ENCODE measurements around the gene PLEKHH1.
A peak's percentile ranks its signal among the peaks of the same experiment; 100 is the strongest.
"Not testable (repeated sequence)": the region's sequence is repeated elsewhere in the genome, so short reads cannot be mapped to it uniquely, and the experiment has no call there.

PLEKHH1 gene

DNA sequence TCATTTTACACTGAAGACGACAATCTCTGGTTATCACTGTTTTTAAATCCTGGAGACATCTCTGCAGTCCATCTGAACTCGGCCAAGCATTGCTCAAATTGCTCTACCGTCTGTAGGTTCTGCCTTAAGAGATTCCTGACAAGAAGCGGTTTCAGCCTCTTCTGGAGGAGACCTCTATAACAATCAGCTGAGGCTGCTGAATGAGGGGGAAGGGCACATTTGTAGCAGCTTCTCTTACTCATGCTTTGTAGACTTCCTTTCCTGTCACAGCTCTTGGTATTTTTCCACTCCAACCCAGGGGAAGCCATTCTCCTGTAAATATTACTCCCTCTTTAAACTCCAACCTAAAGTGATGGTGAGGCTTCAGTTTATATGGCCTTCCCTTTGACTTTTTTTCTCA lies 89.6 kb downstream of the PLEKHH1 start (continued):
- TF ChIP-seq, protein P1, sequence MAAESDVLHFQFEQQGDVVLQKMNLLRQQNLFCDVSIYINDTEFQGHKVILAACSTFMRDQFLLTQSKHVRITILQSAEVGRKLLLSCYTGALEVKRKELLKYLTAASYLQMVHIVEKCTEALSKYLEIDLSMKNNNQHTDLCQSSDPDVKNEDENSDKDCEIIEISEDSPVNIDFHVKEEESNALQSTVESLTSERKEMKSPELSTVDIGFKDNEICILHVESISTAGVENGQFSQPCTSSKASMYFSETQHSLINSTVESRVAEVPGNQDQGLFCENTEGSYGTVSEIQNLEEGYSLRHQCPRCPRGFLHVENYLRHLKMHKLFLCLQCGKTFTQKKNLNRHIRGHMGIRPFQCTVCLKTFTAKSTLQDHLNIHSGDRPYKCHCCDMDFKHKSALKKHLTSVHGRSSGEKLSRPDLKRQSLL (tag by site-specific recombination; IDR thresholded peaks at IDR 0.05), result peak; percentile 63; the same call in 1 of the 2 replicates
- TF ChIP-seq ZNF555 (tag by site-specific recombination; conservative IDR thresholded peaks at IDR 0.05) (no peak), ZNF292 (tag by site-specific recombination; IDR thresholded peaks at IDR 0.05; ENCODE audit: borderline replicate concordance, low read depth) (no peak), ZNF514 (tag by site-specific recombination; IDR thresholded peaks at IDR 0.05) (no peak), ZNF10 (tag by site-specific recombination; IDR thresholded peaks at IDR 0.05) (no peak)

DNA sequence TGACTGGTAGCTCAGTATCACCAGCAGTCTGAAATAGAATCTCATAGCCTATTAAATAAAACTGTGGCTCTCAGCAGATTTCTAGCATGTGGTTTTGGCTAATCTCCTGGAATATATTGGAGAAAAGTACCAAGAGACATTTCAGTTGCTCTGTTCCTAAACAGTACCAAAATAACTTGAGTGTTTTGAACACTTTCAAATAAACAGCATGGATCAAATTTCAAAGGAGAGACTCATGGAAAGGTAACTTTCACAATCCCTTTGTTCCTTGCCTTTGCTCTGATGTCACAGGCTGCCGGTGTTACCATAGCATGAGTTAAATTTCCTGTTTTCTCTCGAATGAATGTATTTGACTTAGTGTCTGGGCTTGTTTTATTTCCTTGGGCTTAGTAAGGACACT lies 90.0 kb downstream of the PLEKHH1 start:
- Histone ChIP-seq H3K9me3 (ENCODE audit: control insufficient read depth, insufficient read depth, low read depth, low read length) (no peaks in the 10 kb centered on the region), H3K4me1 (ENCODE audit: control insufficient read depth, insufficient read depth, low read length) (peaks cover 13% of the 10 kb centered on the region), H3K4me3 (ENCODE audit: low read depth, low read length) (no peak overlapping the region), H3K36me3 (ENCODE audit: control insufficient read depth in 2 of 2, insufficient read depth in 1 of 2, low read length in 2 of 2) (peaks cover 0 to 8% of the 10 kb centered on the region in 2 experiments; a peak in 1 of 3 replicates), H3K27ac (ENCODE audit: extremely low read depth, low read depth, low read length) (no peak overlapping the region)
- POLR2A ChIA-PET, result interaction anchor here (0.7 kb wide), 1 partner anchor 1566 kb away, joined by 7 read pairs; no protein-coding TSS in a partner anchor
- CTCF ChIA-PET, result interaction anchor here (0.5 to 1.1 kb wide), 4 partner anchors 22 to 97 kb away, joined by 3 to 5 read pairs (median 4); no protein-coding TSS in a partner anchor
- TF ChIP-seq ZNF211 (tag by site-specific recombination; IDR thresholded peaks at IDR 0.05; ENCODE audit: low read depth) (no peak), TCF7L2 (IDR thresholded peaks at IDR 0.05; ENCODE audit: borderline replicate concordance, low read depth, low read length) (0 out of 2 replicates have a peak, but pooled peaks have one; percentile 18)
- TF ChIP-seq, protein P2, sequence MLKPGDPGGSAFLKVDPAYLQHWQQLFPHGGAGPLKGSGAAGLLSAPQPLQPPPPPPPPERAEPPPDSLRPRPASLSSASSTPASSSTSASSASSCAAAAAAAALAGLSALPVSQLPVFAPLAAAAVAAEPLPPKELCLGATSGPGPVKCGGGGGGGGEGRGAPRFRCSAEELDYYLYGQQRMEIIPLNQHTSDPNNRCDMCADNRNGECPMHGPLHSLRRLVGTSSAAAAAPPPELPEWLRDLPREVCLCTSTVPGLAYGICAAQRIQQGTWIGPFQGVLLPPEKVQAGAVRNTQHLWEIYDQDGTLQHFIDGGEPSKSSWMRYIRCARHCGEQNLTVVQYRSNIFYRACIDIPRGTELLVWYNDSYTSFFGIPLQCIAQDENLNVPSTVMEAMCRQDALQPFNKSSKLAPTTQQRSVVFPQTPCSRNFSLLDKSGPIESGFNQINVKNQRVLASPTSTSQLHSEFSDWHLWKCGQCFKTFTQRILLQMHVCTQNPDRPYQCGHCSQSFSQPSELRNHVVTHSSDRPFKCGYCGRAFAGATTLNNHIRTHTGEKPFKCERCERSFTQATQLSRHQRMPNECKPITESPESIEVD (tag by site-specific recombination; IDR thresholded peaks at IDR 0.05), result peak; percentile 37; the same call in 1 of the 2 replicates
- TF ChIP-seq, protein P3, sequence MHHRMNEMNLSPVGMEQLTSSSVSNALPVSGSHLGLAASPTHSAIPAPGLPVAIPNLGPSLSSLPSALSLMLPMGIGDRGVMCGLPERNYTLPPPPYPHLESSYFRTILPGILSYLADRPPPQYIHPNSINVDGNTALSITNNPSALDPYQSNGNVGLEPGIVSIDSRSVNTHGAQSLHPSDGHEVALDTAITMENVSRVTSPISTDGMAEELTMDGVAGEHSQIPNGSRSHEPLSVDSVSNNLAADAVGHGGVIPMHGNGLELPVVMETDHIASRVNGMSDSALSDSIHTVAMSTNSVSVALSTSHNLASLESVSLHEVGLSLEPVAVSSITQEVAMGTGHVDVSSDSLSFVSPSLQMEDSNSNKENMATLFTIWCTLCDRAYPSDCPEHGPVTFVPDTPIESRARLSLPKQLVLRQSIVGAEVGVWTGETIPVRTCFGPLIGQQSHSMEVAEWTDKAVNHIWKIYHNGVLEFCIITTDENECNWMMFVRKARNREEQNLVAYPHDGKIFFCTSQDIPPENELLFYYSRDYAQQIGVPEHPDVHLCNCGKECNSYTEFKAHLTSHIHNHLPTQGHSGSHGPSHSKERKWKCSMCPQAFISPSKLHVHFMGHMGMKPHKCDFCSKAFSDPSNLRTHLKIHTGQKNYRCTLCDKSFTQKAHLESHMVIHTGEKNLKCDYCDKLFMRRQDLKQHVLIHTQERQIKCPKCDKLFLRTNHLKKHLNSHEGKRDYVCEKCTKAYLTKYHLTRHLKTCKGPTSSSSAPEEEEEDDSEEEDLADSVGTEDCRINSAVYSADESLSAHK (tag by site-specific recombination; IDR thresholded peaks at IDR 0.05), result no peak

DNA sequence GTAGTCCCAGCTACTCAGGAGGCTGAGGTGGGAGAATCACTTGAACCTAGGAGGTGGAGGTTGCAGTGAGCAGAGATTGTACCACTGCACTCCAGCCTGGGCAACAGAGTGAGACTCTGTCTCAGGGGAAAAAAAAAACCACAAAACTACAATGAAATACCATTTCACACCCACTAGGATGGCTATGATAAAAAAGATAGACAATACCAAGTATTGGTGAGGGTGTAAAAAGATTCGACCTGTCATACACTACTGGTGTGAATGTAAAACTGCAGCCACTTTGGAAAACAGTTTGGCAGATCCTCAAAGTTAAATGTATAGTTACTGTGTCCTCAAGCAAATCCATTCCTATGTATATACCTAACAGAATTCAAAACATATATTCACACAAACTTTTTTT lies 93.0 kb downstream of the PLEKHH1 start:
- POLR2A ChIA-PET; H3K4me3 ChIP-seq (ENCODE audit: low read depth, low read length); H3K4me1 ChIP-seq (ENCODE audit: control insufficient read depth, insufficient read depth, low read length); CTCF ChIA-PET; H3K9me3 ChIP-seq (ENCODE audit: control insufficient read depth, insufficient read depth, low read depth, low read length); H3K27ac ChIP-seq (ENCODE audit: extremely low read depth, low read depth, low read length): not testable (repeated sequence)
- peaks cover 0 to 11% of the 10 kb centered on the region in 2 experiments; a peak in 2 of 3 replicates for H3K36me3 ChIP-seq (ENCODE audit: control insufficient read depth in 2 of 2, insufficient read depth in 1 of 2, low read length in 2 of 2)

DNA sequence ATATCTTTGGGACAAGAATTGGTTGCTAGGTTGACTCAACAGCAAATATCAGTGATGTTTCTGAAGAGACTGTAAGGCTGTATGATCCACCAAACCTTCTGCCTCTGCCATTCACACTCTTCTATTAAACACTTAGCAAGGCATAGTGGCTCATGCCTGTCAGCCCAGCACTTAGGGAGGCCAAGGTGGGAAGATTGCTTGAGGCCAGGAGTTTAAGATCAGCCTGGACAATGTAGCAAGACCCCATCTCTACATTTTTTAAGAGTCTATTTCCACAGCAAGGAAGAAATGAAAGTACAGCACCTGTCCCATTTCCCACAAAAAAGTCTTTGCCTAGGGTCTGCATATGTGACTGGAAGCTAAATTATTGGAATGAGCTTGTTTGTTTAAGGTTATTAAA lies 94.4 kb downstream of the PLEKHH1 start:
- ChIA-PET CTCF (interaction anchor here (1.5 kb wide), 1 partner anchor 9 kb away, joined by 3 read pairs; no protein-coding TSS in a partner anchor), POLR2A (no interaction called here)
- Histone ChIP-seq H3K4me1 (ENCODE audit: control insufficient read depth, insufficient read depth, low read length) (peaks cover 5% of the 10 kb centered on the region; the same call in 1 of the 2 replicates), H3K36me3 (ENCODE audit: control insufficient read depth in 2 of 2, insufficient read depth in 1 of 2, low read length in 2 of 2) (peaks cover 0 to 11% of the 10 kb centered on the region in 2 experiments; a peak in 2 of 3 replicates), H3K27ac (ENCODE audit: extremely low read depth, low read depth, low read length) (no peak overlapping the region), H3K4me3 (ENCODE audit: low read depth, low read length) (no peak overlapping the region), H3K9me3 (ENCODE audit: control insufficient read depth, insufficient read depth, low read depth, low read length) (no peaks in the 10 kb centered on the region)
- no peak for TF ChIP-seq SP2 (tag by site-specific recombination; IDR thresholded peaks at IDR 0.05)
- no peak for TF ChIP-seq ZNF2 (tag by site-specific recombination; IDR thresholded peaks at IDR 0.05)
- TF ChIP-seq, protein P2 (tag by site-specific recombination; IDR thresholded peaks at IDR 0.05), result no peak
- no peak for TF ChIP-seq ZNF701 (tag by site-specific recombination; IDR thresholded peaks at IDR 0.05)
- TF ChIP-seq ZNF19 (tag by site-specific recombination; IDR thresholded peaks at IDR 0.05; ENCODE audit: low read depth), result no peak
- no peak for TF ChIP-seq ZNF16 (tag by site-specific recombination; IDR thresholded peaks at IDR 0.05; ENCODE audit: low read depth)
- TF ChIP-seq ZNF121 (tag by site-specific recombination; IDR thresholded peaks at IDR 0.05), result 0 out of 2 replicates have a peak, but pooled peaks have one; percentile 37
